ENCODE data around the gene NFE2. TPM values are rescaled to one million over a fixed set of nuclear protein-coding genes. Genes with fewer than 3 reads are reported as not detected.

NFE2 gene
- total RNA-seq, 4 donors from 2014 or later: 0.64 to 8.0 (median 1.8) TPM; not detected in 1

DNA sequence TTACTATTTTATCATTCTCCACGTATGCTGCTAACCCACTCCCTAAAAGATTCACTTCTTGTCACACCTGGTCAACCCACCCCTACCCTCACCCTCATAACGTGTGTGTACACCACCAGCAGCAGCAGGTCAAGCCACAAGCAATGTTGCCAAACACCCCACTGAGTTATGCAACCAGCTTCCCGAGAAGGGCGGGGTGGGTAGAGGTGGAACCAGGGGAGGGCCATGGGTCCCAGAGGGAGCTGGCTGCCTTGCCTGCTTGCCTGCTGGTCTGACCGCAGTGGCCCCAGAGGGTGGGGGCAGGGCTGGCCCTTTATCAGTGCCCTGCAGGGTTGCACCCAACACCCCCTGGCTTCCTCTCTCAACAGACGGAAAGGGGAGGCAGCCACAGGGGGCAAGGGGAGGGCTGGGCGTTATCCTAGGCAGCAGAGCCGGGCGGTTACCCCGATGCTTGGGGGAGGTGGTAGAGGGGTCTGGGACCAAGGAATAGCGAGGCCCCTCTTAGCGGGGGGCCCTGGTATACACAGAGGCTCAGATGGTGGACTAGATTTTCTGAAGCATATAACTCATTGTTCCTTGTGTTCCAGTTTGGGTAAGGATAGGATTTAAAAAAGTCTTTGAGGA lies 3.5 kb upstream of the NFE2 start:
- intact Hi-C loops (cut with DNase I; ENCODE audit: low total_unique reads): no loop called here
- TF ChIP-seq POLR2A (IDR thresholded peaks at IDR 0.05): no peak
- H3K27me3 ChIP-seq: no peaks in the 10 kb centered on the region
- no peaks in the 10 kb centered on the region for H3K36me3 ChIP-seq
- DNase-seq (peak; percentile 28 to 79), ATAC-seq (peak; percentile 54 to 81)
- H3K4me1 ChIP-seq: peaks cover 17 to 24% of the 10 kb centered on the region in 2 donors
- in situ Hi-C loops (cut with MboI; ENCODE audit: low sequenced_read_pairs in 4 of 4): no loop called here
- H3K9me3 ChIP-seq: no peaks in the 10 kb centered on the region
- H3K4me3 ChIP-seq: no peak overlapping the region
- peak overlapping the region in 1 of 4 donors; percentile 32 for H3K27ac ChIP-seq

DNA sequence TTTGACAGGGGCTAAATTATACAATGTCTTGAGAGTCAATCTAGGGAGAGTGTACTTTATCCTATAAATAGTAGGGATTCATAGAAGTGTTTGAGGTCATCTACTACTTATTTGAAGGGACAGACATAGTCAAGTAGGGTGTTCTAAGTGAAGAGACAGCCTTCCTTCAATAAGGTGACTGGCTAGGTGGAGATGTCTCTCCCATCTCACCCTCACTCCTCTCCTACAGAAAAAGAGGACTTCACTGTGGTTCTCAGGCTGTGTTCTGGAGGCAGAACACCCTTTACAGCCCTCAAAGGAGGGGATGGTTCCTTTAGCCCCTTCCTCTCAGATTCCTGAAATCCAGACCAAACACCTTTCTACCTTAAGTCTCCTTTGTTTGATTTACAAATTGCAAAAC lies 2.8 kb upstream of the NFE2 start:
- H3K36me3 ChIP-seq: no peaks in the 10 kb centered on the region
- no peak for DNase-seq
- in situ Hi-C loops (cut with MboI; ENCODE audit: low sequenced_read_pairs in 4 of 4): no loop called here
- H3K27me3 ChIP-seq: no peaks in the 10 kb centered on the region
- TF ChIP-seq, protein P1, sequence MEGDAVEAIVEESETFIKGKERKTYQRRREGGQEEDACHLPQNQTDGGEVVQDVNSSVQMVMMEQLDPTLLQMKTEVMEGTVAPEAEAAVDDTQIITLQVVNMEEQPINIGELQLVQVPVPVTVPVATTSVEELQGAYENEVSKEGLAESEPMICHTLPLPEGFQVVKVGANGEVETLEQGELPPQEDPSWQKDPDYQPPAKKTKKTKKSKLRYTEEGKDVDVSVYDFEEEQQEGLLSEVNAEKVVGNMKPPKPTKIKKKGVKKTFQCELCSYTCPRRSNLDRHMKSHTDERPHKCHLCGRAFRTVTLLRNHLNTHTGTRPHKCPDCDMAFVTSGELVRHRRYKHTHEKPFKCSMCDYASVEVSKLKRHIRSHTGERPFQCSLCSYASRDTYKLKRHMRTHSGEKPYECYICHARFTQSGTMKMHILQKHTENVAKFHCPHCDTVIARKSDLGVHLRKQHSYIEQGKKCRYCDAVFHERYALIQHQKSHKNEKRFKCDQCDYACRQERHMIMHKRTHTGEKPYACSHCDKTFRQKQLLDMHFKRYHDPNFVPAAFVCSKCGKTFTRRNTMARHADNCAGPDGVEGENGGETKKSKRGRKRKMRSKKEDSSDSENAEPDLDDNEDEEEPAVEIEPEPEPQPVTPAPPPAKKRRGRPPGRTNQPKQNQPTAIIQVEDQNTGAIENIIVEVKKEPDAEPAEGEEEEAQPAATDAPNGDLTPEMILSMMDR (IDR thresholded peaks at IDR 0.05 in 4 of 5, conservative IDR thresholded peaks at IDR 0.05 in 1 of 5): no peak
- TF ChIP-seq POLR2A (IDR thresholded peaks at IDR 0.05): no peak
- ATAC-seq: no peak
- H3K9me3 ChIP-seq: no peaks in the 10 kb centered on the region
- intact Hi-C loops (cut with DNase I; ENCODE audit: low total_unique reads): no loop called here
- peak overlapping the region in 1 of 4 donors; percentile 32 for H3K27ac ChIP-seq
- peaks cover 17 to 24% of the 10 kb centered on the region in 2 donors for H3K4me1 ChIP-seq
- no peak overlapping the region for H3K4me3 ChIP-seq

DNA sequence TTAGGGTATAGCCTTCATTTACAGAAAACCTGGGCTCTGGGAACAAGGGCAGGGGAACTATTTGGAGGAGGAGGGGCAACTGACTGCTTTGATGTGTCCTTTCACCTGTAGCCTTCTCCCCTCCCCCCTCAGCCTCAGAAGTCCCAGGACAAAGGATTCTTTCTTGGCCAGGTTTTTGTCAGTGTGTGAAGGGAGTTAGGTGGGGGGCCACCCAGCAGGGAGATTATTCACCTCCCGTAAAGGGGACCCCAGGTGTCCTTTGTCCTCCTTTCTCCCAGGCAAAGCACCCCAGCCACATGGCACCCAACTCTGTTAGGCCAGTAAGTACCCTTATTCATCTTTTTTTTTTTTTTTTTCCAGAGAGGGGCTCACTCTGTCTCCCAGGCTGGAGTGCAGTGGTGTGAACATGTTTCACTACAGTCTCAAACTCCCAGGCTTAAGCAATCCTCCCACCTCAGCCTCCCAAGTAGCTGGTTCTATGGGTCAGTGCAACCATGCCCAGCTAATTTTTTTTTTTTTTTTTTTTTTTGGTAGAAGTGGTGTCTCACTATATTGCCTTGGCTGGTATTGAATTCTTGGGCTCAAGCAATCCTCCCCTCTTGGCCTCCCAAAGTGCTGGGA lies 723 bp upstream of the NFE2 start:
- H3K9me3 ChIP-seq: no peaks in the 10 kb centered on the region
- ATAC-seq (no peak), DNase-seq (no peak)
- in situ Hi-C loops (cut with MboI; ENCODE audit: low sequenced_read_pairs in 4 of 4): no loop called here
- H3K27ac ChIP-seq: peak overlapping the region in 2 of 4 donors; percentile 55 to 61
- no peaks in the 10 kb centered on the region for H3K27me3 ChIP-seq
- no peak overlapping the region for H3K4me3 ChIP-seq
- peaks cover 17 to 24% of the 10 kb centered on the region in 2 donors for H3K4me1 ChIP-seq
- intact Hi-C loops (cut with DNase I; ENCODE audit: low total_unique reads): no loop called here
- H3K36me3 ChIP-seq: no peaks in the 10 kb centered on the region
- TF ChIP-seq, protein P1 (IDR thresholded peaks at IDR 0.05 in 4 of 5, conservative IDR thresholded peaks at IDR 0.05 in 1 of 5): no peak
- TF ChIP-seq POLR2A (IDR thresholded peaks at IDR 0.05): no peak

DNA sequence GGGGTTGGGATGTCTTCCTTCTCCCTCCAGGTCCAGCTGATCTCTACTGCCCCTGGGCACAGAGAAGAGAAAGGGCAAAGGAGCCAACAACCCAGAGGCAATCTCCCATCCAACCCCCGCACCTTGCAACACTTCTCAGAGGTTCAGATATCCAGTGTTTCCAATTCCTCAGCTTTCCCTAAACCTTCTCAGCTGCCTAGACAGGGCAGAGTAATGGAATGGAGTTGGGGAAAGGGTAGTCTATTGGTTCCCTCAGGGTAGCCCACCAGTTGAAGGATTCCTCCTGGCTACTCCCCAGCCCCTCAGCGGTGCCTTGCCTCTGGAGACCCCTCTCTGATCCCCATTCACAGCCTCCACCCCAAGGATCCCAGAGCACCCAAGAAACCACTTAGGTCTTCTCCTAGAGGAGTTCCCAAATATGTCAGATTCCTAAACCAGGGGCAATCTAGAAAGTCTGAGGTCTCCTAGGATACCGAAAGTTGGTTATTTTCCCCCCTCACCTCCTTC lies 537 bp downstream of the NFE2 start:
- Histone ChIP-seq H3K27ac (peak overlapping the region in 2 of 4 donors; percentile 55 to 61), H3K4me1 (peaks cover 17 to 24% of the 10 kb centered on the region in 2 donors), H3K4me3 (peak overlapping the region; percentile 30 to 44 (median 43)), H3K9me3 (no peaks in the 10 kb centered on the region), H3K36me3 (no peaks in the 10 kb centered on the region), H3K27me3 (no peaks in the 10 kb centered on the region)
- in situ Hi-C loops (cut with MboI; ENCODE audit: low sequenced_read_pairs in 4 of 4) (no loop called here), intact Hi-C loops (cut with DNase I; ENCODE audit: low total_unique reads) (no loop called here)
- peak in 1 of 2 donors; percentile 53 for ATAC-seq
- TF ChIP-seq, protein P1 (IDR thresholded peaks at IDR 0.05 in 4 of 5, conservative IDR thresholded peaks at IDR 0.05 in 1 of 5): no peak
- TF ChIP-seq POLR2A (IDR thresholded peaks at IDR 0.05): no peak
- DNase-seq: no peak

DNA sequence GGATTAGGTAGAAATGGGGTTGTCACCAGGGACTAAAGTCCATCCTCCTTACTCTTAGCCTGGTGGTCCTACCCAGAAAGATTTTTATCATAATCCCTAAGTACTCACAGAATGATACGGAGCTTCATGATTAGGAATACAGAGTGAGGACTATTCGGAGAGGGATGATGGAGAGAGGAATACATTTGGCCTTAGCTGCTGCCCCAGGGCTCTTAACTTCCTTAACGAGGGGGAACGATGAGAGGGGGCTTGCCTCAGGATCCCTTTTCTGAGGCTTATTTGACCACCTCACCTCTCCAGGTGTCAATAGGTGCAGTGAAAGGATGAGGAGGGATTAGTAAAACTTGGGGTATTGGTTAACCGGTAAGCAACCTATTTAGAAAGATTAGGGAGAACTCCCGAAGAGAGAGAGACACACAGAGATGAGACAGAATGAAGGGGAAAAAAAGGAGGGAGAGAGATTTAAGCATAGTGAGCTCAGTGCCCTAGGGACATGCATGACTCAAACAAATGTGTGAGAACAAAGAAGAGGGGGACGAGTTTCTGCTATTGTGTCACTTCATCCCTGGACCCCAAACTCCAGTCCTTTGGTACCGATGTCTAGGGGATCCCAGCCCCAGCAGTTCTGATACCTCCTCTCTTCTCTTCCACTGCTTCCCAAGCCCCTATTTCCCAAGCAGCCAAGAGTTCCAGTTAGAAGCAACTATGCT lies 1.1 kb downstream of the NFE2 start:
- no peaks in the 10 kb centered on the region for H3K27me3 ChIP-seq
- H3K4me1 ChIP-seq: peaks cover 17 to 24% of the 10 kb centered on the region in 2 donors
- TF ChIP-seq POLR2A (IDR thresholded peaks at IDR 0.05): no peak
- TF ChIP-seq, protein P1 (IDR thresholded peaks at IDR 0.05 in 4 of 5, conservative IDR thresholded peaks at IDR 0.05 in 1 of 5): no peak
- in situ Hi-C loops (cut with MboI; ENCODE audit: low sequenced_read_pairs in 4 of 4) (no loop called here), intact Hi-C loops (cut with DNase I; ENCODE audit: low total_unique reads) (no loop called here)
- no peaks in the 10 kb centered on the region for H3K9me3 ChIP-seq
- DNase-seq (no peak), ATAC-seq (no peak)
- H3K27ac ChIP-seq: no peak overlapping the region
- peak overlapping the region in 1 of 4 donors; percentile 43 for H3K4me3 ChIP-seq
- H3K36me3 ChIP-seq: no peaks in the 10 kb centered on the region
